Measurements from ENCODE around the gene GRIP2. TPM values are rescaled to one million over a fixed set of nuclear protein-coding genes. Genes with fewer than 3 reads are reported as not detected.

GRIP2 gene
- total and polyA plus RNA-seq, 2 donors (not counting 1 experiment from before 2014, with no cell fraction given) = under 0.01 to 0.87 TPM

GRCh38 chr3:14477311-14477935 is 62.7 kb downstream of the GRIP2 start:
- DNase-seq (ENCODE audit: low read depth in 2 of 2) = no peak
- H3K27ac ChIP-seq (ENCODE audit: insufficient read depth, low read length) = no peak overlapping the region
- no peaks in the 10 kb centered on the region for H3K9me3 ChIP-seq (ENCODE audit: control insufficient read depth, insufficient read depth, low read depth, low read length)
- peaks cover 2% of the 10 kb centered on the region for H3K36me3 ChIP-seq (ENCODE audit: control insufficient read depth, insufficient read depth, low read length)
- H3K79me2 ChIP-seq (ENCODE audit: control insufficient read depth, insufficient read depth, low read length) = no peaks in the 10 kb centered on the region
- H3K4me1 ChIP-seq (ENCODE audit: control insufficient read depth, extremely low read depth, insufficient read depth, low read length) = peaks cover 10% of the 10 kb centered on the region
- H3K9ac ChIP-seq (ENCODE audit: insufficient read depth, low read length) = no peak overlapping the region
- H4K20me1 ChIP-seq (ENCODE audit: control insufficient read depth, extremely low read depth, insufficient read depth, low read length) = no peaks in the 10 kb centered on the region
- no peaks in the 10 kb centered on the region for H3K27me3 ChIP-seq (ENCODE audit: control insufficient read depth, insufficient read depth, low read length)
- TF ChIP-seq EZH2 (IDR thresholded peaks at IDR 0.05; ENCODE audit: low read length, missing control alignments) = no peak
- TF ChIP-seq, protein P1, sequence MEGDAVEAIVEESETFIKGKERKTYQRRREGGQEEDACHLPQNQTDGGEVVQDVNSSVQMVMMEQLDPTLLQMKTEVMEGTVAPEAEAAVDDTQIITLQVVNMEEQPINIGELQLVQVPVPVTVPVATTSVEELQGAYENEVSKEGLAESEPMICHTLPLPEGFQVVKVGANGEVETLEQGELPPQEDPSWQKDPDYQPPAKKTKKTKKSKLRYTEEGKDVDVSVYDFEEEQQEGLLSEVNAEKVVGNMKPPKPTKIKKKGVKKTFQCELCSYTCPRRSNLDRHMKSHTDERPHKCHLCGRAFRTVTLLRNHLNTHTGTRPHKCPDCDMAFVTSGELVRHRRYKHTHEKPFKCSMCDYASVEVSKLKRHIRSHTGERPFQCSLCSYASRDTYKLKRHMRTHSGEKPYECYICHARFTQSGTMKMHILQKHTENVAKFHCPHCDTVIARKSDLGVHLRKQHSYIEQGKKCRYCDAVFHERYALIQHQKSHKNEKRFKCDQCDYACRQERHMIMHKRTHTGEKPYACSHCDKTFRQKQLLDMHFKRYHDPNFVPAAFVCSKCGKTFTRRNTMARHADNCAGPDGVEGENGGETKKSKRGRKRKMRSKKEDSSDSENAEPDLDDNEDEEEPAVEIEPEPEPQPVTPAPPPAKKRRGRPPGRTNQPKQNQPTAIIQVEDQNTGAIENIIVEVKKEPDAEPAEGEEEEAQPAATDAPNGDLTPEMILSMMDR (conservative IDR thresholded peaks at IDR 0.05 in 1 of 2, IDR thresholded peaks at IDR 0.05 in 1 of 2; ENCODE audit: low read depth in 1 of 2, low read length in 2 of 2) = no peak
- H2AFZ ChIP-seq (ENCODE audit: low read length) = no peak overlapping the region
- H3K4me3 ChIP-seq (replicated peaks in 1 of 4; ENCODE audit: control extremely low read depth in 1 of 4, insufficient read depth in 1 of 4, low read depth in 3 of 4, low read length in 4 of 4) = no peak overlapping the region
- no peak overlapping the region for H3K4me2 ChIP-seq (ENCODE audit: extremely low read depth, insufficient read depth, low read length)

DNA sequence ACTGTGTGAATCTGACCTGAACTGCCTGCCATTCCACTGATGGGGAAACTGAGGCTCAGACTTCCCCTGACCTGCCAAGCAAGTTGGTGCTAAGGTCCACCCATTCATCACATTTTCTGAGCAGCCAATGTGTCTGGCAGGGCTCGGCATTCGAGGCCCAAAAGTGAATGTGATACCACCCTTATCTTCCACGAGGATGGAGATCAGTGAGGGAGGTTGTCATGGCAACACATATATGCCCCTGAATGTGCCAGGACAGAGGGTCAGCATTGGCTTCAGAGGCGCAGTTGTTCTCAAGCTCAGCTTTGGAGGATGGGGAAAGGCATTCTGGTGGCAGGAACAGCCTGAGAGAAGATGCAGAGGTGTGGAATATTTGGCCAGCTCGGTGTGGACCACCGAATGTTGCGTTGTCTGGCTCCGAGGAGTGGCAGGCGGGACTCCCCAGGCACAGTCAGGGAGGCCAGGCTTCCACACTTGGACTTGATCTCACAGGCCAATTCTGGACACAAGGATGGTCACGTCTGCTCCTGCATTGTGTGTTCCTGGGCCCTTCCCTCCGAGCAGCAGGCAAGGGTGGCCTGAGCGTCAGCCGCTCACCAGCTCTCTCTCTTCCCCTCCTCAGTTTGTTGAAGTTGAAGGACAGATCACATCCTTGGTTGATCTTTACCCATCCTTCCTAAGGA is 63.4 kb downstream of the GRIP2 start:
- Histone ChIP-seq H3K27ac (ENCODE audit: insufficient read depth, low read length) (no peak overlapping the region), H3K36me3 (ENCODE audit: control insufficient read depth, insufficient read depth, low read length) (peaks cover 2% of the 10 kb centered on the region)

GRCh38 chr3:14475621-14476020 is 64.5 kb downstream of the GRIP2 start:
- Histone ChIP-seq H2AFZ (ENCODE audit: low read length) (no peak overlapping the region), H3K27ac (ENCODE audit: insufficient read depth, low read length) (no peak overlapping the region), H3K9me3 (ENCODE audit: control insufficient read depth, insufficient read depth, low read depth, low read length) (no peaks in the 10 kb centered on the region), H3K4me2 (ENCODE audit: extremely low read depth, insufficient read depth, low read length) (no peak overlapping the region), H3K4me1 (ENCODE audit: control insufficient read depth, extremely low read depth, insufficient read depth, low read length) (peaks cover 15% of the 10 kb centered on the region), H3K27me3 (ENCODE audit: control insufficient read depth, insufficient read depth, low read length) (no peaks in the 10 kb centered on the region), H3K4me3 (replicated peaks in 1 of 4; ENCODE audit: control extremely low read depth in 1 of 4, insufficient read depth in 1 of 4, low read depth in 3 of 4, low read length in 4 of 4) (no peak overlapping the region), H3K9ac (ENCODE audit: insufficient read depth, low read length) (no peak overlapping the region), H3K79me2 (ENCODE audit: control insufficient read depth, insufficient read depth, low read length) (no peaks in the 10 kb centered on the region), H3K36me3 (ENCODE audit: control insufficient read depth, insufficient read depth, low read length) (peaks cover 2% of the 10 kb centered on the region), H4K20me1 (ENCODE audit: control insufficient read depth, extremely low read depth, insufficient read depth, low read length) (no peaks in the 10 kb centered on the region)
- DNase-seq (ENCODE audit: low read depth in 2 of 2) = no peak
- TF ChIP-seq EZH2 (IDR thresholded peaks at IDR 0.05; ENCODE audit: low read length, missing control alignments) = no peak
- TF ChIP-seq, protein P1 (conservative IDR thresholded peaks at IDR 0.05 in 1 of 2, IDR thresholded peaks at IDR 0.05 in 1 of 2; ENCODE audit: low read depth in 1 of 2, low read length in 2 of 2) = no peak

More for the DNA sequence above, 63.4 kb downstream of the GRIP2 start:
- Histone ChIP-seq H3K4me3 (replicated peaks in 1 of 4; ENCODE audit: control extremely low read depth in 1 of 4, insufficient read depth in 1 of 4, low read depth in 3 of 4, low read length in 4 of 4) (no peak overlapping the region), H3K79me2 (ENCODE audit: control insufficient read depth, insufficient read depth, low read length) (no peaks in the 10 kb centered on the region), H2AFZ (ENCODE audit: low read length) (no peak overlapping the region), H3K27me3 (ENCODE audit: control insufficient read depth, insufficient read depth, low read length) (no peaks in the 10 kb centered on the region), H3K4me1 (ENCODE audit: control insufficient read depth, extremely low read depth, insufficient read depth, low read length) (peaks cover 15% of the 10 kb centered on the region), H3K4me2 (ENCODE audit: extremely low read depth, insufficient read depth, low read length) (no peak overlapping the region), H4K20me1 (ENCODE audit: control insufficient read depth, extremely low read depth, insufficient read depth, low read length) (no peaks in the 10 kb centered on the region), H3K9me3 (ENCODE audit: control insufficient read depth, insufficient read depth, low read depth, low read length) (no peaks in the 10 kb centered on the region), H3K9ac (ENCODE audit: insufficient read depth, low read length) (no peak overlapping the region)
- DNase-seq (ENCODE audit: low read depth in 2 of 2) = no peak
- no peak for TF ChIP-seq EZH2 (IDR thresholded peaks at IDR 0.05; ENCODE audit: low read length, missing control alignments)
- TF ChIP-seq, protein P1 (conservative IDR thresholded peaks at IDR 0.05 in 1 of 2, IDR thresholded peaks at IDR 0.05 in 1 of 2; ENCODE audit: low read depth in 1 of 2, low read length in 2 of 2) = no peak
